Hepatocyte (in vitro differentiated cells): Measurements from ENCODE around the gene MACROH2A1. TPM values are rescaled to one million over a fixed set of nuclear protein-coding genes. Genes with fewer than 3 reads are reported as not detected.

ENCODE experiments used
- DNase-seq: peaks from one replicate; pipeline ENCODE4 v3.0.0-alpha.2; 2016; ENCODE audit warnings: low spot score
- H2AFZ ChIP-seq: fragments of 200-600 bp; sonication (generic); 2 replicates; pipeline ENCODE4 v1.6.0; 2016; ENCODE audit warnings: antibody characterized with exemption, mild to moderate bottlenecking
- H3K27ac ChIP-seq: fragments of 200-600 bp; sonication (generic); 2 replicates; pipeline ENCODE4 v1.5.1; 2016; ENCODE audit warnings: mild to moderate bottlenecking
- H3K27me3 ChIP-seq: fragments of 200-600 bp; sonication (generic); 2 replicates; pipeline ENCODE4 v1.6.1; 2016
- H3K36me3 ChIP-seq: fragments of 200-600 bp; sonication (generic); replicated peaks from 2 replicates; pipeline ENCODE4 v1.5.1; 2016; ENCODE audit warnings: low read depth; ENCODE audit not compliant: insufficient read depth
- H3K4me1 ChIP-seq: fragments of 200-600 bp; sonication (generic); 2 replicates; pipeline ENCODE4 v1.5.1; 2016; ENCODE audit warnings: mild to moderate bottlenecking, moderate library complexity; ENCODE audit not compliant: insufficient read depth
- H3K4me2 ChIP-seq: fragments of 200-600 bp; sonication (generic); 2 replicates; pipeline ENCODE4 v1.6.0; 2016
- H3K4me3 ChIP-seq: fragments of 200-600 bp; sonication (generic); 2 replicates; pipeline ENCODE4 v1.5.1; 2016; ENCODE audit warnings: mild to moderate bottlenecking
- H3K79me2 ChIP-seq: fragments of 200-600 bp; sonication (generic); 2 replicates; pipeline ENCODE4 v1.6.0; 2017; ENCODE audit warnings: mild to moderate bottlenecking
- H3K9me2 ChIP-seq: fragments of 200-600 bp; sonication (generic); replicated peaks from 2 replicates; pipeline ENCODE4 v1.6.0; 2017; ENCODE audit warnings: mild to moderate bottlenecking; ENCODE audit not compliant: insufficient read depth
- H3K9me3 ChIP-seq: fragments of 200-600 bp; sonication (generic); 2 replicates; pipeline ENCODE4 v1.5.1; 2016; ENCODE audit warnings: low read depth, mild to moderate bottlenecking
- H4K20me1 ChIP-seq: fragments of 200-600 bp; sonication (generic); 2 replicates; pipeline ENCODE4 v1.6.0; 2016; ENCODE audit warnings: mild to moderate bottlenecking; ENCODE audit not compliant: insufficient read depth, poor library complexity, severe bottlenecking
- CTCF ChIP-seq: fragments of 200-600 bp; sonication (generic); IDR thresholded peaks from 2 replicates; pipeline ENCODE4 v1.5.1; 2016; ENCODE audit warnings: antibody characterized with exemption, mild to moderate bottlenecking; ENCODE audit not compliant: poor library complexity
- EZH2 ChIP-seq: fragments of 200-600 bp; sonication (generic); IDR thresholded peaks from 2 replicates; pipeline ENCODE4 v1.6.1; 2016; ENCODE audit warnings: antibody characterized with exemption, mild to moderate bottlenecking, borderline replicate concordance
- EZH2phosphoT487 ChIP-seq: fragments of 200-600 bp; sonication (generic); IDR thresholded peaks from one replicate; pipeline ENCODE4 v1.6.1; 2018; ENCODE audit warnings: antibody characterized with exemption, mild to moderate bottlenecking, low read depth, moderate library complexity; ENCODE audit not compliant: unreplicated experiment, severe bottlenecking
- WGBS: methylation state at CpG from one replicate; pipeline ENCODE4 v1.1.6; 2016; ENCODE audit warnings: low lambda C conversion rate; ENCODE audit errors: missing lambda C conversion rate; 5-methylcytosine and 5-hydroxymethylcytosine counted together
- polyA plus RNA-seq: library from polyadenylated mRNA; unstranded; fragments of >200 nt; fragmentation: Nextera tagmentation; extraction: Ambion mirVana; gene quantifications from 2 replicates; pipeline ENCODE4 v1.2.1, GENCODE V29; 2016
- total RNA-seq: library from RNA; depleted of rRNA; stranded (reverse); fragments of >200 nt; gene quantifications from 2 replicates; pipeline ENCODE4 v1.2.3, GENCODE V29; 2014

Gene MACROH2A1
- total and polyA plus RNA-seq, 2 experiments from 2014 or later, result 198 to 304 TPM

DNA sequence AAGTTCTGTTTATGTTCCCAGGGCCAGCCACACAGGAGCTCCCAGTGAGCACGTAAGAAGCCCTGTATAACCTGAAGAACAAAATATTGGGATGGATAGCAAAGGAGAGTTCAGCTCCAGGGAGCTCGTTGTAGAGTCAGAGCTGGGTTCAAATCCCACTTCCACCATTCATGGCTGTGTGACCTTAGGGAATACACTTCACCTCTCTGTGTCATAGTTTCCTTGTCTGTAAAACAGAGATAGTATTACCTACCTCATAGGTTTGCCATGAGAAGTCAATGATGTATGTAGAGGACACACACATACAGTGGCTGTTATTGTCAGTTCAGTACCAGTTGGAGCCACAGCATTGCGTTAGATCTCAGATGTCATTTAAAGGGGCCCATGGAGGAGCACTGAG lies 67.4 kb downstream of the MACROH2A1 start:
- Histone ChIP-seq H3K9me2 (no peaks in the 10 kb centered on the region), H3K27ac (no peak overlapping the region)
- DNase-seq, result no peak

GRCh38 chr5:135330798-135331096 lies 68.3 kb downstream of the MACROH2A1 start:
- Histone ChIP-seq H3K79me2 (no peaks in the 10 kb centered on the region), H3K27ac (peak overlapping the region; percentile 51), H3K9me3 (no peaks in the 10 kb centered on the region), H3K9me2 (no peaks in the 10 kb centered on the region), H3K4me2 (peak overlapping the region; percentile 41), H2AFZ (no peak overlapping the region), H3K36me3 (no peaks in the 10 kb centered on the region), H4K20me1 (no peaks in the 10 kb centered on the region), H3K4me1 (peaks cover 18% of the 10 kb centered on the region), H3K4me3 (no peak overlapping the region), H3K27me3 (no peaks in the 10 kb centered on the region)
- TF ChIP-seq CTCF (no peak), EZH2 (no peak), EZH2phosphoT487 (no peak)
- 79% methylated on average over 3 of the region's 3 CpGs for WGBS
- no peak for DNase-seq

More for the DNA sequence above, 67.4 kb downstream of the MACROH2A1 start:
- no peak overlapping the region for H2AFZ ChIP-seq
- H4K20me1 ChIP-seq, result no peaks in the 10 kb centered on the region
- WGBS, result 90% methylated on average over 3 of the region's 3 CpGs
- H3K9me3 ChIP-seq, result no peaks in the 10 kb centered on the region
- H3K79me2 ChIP-seq, result no peaks in the 10 kb centered on the region
- H3K4me2 ChIP-seq, result no peak overlapping the region
- peaks cover 18% of the 10 kb centered on the region for H3K4me1 ChIP-seq
- H3K4me3 ChIP-seq, result no peak overlapping the region
- no peaks in the 10 kb centered on the region for H3K36me3 ChIP-seq
- H3K27me3 ChIP-seq, result no peaks in the 10 kb centered on the region
- TF ChIP-seq EZH2 (no peak), CTCF (no peak), EZH2phosphoT487 (no peak)

- Histone ChIP-seq H2AFZ (no peak overlapping the region), H3K4me2 (peak overlapping the region; percentile 41), H3K9me3 (no peaks in the 10 kb centered on the region), H3K9me2 (no peaks in the 10 kb centered on the region), H3K4me3 (no peak overlapping the region), H3K36me3 (no peaks in the 10 kb centered on the region), H3K27me3 (no peaks in the 10 kb centered on the region), H3K27ac (peak overlapping the region; percentile 51), H3K79me2 (no peaks in the 10 kb centered on the region), H4K20me1 (no peaks in the 10 kb centered on the region), H3K4me1 (peaks cover 18% of the 10 kb centered on the region)
- TF ChIP-seq EZH2 (no peak), EZH2phosphoT487 (no peak), CTCF (no peak)
- no peak for DNase-seq
- 60% methylated on average over 18 of the region's 18 CpGs for WGBS
These were observed 68.9 kb downstream of the MACROH2A1 start for GRCh38 chr5:135329913-135330797.
